SK-MEL-5 (cell line): ENCODE results near the gene AKAP8L. TPM values are rescaled to one million over a fixed set of nuclear protein-coding genes. Genes with fewer than 3 reads are reported as not detected.

Source experiments
- DNase-seq: peaks from one replicate; pipeline ENCODE4 v3.0.0-alpha.2; 2016; ENCODE audit warnings: low read depth, low spot score
- in situ Hi-C: cut with HindIII; loops from 2 replicates; pipeline ENCODE4 v1.10.0; 2016; ENCODE audit warnings: low sequenced_read_pairs, high pct_unique_total_duplicates, low pct_unique_long_range_greater_than_20kb
- polyA plus RNA-seq, 2 experiments: library from polyadenylated mRNA; depleted of rRNA; stranded (reverse); fragments of >200 nt; gene quantifications; 2 replicates each; pipeline ENCODE4 v1.2.3, GENCODE V29; 2015
- total RNA-seq: library from RNA; depleted of rRNA; stranded (reverse); fragments of >200 nt; shearing (Covaris generic); gene quantifications from 2 replicates; pipeline ENCODE4 v1.2.3, GENCODE V29; 2014; rRNA removed

Gene AKAP8L
- total RNA-seq: 41.1 and 41.9 TPM in 2 replicates
- 28.5 and 33.8 TPM in 2 replicates for polyA plus RNA-seq (2015; cell fraction: cytosol; rRNA removed)
- 295 and 414 TPM in 2 replicates for polyA plus RNA-seq (2015; cell fraction: nucleus; rRNA removed)

- in situ Hi-C loops: no loop called here
- DNase-seq: peak; percentile 99
Observed at GRCh38 chr19:15418579-15419412, at the start of gene AKAP8L. Gene AKAP8L, minus strand, starts transcription at chr19:15418988. Its CDS starts 65 bp downstream, at chr19:15418923.

DNA sequence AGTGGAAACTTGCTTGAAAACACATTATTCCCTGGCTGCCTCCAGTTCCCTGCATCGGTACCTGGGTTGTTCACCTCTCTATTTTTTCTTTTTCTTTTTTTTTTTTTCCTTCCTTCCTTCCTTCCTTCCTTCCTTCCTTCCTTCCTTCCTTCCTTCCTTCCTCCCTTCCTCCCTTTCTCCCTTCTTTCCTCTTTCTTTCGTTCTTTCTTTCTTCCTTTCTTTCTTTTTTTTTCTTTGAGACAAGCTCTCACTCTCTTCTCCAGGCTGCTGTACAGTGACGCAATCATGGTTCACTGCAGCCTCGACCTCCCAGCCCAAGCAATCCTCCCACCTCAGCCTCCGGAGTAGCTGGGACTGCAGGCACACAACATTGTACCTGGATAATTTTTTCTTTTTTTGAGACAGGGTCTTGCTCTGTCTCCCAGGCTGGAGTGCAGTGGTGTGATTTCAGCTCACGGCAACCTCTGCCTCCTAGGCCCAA, 49.0 kb upstream of the AKAP8L start:
- in situ Hi-C loops: no loop called here

DNA sequence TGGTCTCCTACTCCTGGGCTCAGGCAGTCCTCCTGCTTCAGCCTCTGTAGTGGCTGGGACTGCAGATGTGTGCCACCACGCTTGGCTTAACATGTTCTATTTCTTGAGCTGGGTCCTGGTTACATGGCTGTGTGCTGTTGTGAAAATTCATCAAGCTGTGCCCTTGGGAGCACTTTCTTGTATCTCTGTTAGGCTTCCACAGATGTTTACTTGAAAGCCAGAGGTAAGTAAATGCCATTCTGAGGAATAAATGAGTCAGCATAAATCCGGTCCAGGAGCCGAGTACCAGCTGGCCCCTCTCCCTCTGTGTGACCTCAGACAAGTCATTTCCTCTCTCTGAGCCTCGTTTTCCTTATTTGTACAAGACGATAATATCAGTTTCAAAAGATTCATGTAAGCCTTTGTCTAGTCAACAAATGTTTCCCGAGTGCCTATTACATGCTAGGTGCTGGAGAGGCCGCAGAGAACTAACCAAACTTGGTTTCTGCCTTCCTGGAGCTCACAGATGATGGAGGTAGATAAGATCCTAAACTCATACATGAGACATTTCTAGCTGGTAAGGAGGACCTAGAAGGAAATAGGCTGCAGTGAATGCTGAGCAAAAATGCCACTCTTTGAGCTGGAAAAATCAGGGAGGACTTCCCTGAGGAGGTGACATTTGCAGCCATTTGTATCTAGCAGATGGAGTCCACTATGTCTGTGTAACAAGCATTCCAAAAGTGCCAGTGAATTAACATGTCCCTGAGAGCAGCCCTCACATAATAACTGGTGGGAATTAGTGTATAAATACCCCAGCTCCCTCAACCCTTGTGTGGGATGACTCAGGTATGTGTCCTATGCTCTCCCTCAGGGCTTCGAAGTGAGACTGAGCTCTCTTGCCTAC, 48.3 kb upstream of the AKAP8L start:
- no peak for DNase-seq
- in situ Hi-C loops: no loop called here

More for the DNA sequence above, 49.0 kb upstream of the AKAP8L start:
- DNase-seq: no peak

- in situ Hi-C loops: no loop called here
- no peak for DNase-seq
Observed at GRCh38 chr19:15464394-15465385, 45.9 kb upstream of the AKAP8L start, which contains the start of gene RASAL3. Gene RASAL3, minus strand, starts transcription at chr19:15464544. Its CDS starts 186 bp downstream, at chr19:15464358.

DNA sequence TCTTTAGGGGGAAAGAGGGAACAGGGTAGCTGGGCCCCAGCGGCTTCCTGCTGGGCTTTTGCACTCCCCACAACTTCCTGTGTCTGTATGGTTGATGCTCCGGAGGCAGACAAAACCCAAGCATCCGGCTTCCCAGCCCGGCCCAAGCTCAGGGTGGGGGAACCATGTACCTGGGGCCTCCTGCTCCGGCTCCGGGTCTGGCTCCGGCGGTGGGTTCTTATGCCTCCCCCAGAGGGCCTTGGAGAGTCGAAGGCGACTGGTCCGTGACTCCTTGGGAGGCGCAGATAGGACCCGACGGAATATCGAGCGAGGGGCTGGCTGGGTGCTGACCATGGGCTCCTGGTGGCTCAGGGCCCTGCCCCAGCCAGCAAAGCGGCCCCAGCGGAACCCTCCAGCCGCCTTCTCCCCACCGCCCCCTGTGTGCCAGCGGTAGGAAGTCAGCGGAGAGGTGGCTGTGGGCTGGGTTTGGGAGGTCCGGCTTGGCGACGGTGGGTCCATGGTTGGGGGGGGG, 45.1 kb upstream of the AKAP8L start:
- in situ Hi-C loops: no loop called here

GRCh38 chr19:15461694-15462093, 42.9 kb upstream of the AKAP8L start:
- in situ Hi-C loops: no loop called here

More for the DNA sequence above, 45.1 kb upstream of the AKAP8L start:
- DNase-seq: no peak

DNA sequence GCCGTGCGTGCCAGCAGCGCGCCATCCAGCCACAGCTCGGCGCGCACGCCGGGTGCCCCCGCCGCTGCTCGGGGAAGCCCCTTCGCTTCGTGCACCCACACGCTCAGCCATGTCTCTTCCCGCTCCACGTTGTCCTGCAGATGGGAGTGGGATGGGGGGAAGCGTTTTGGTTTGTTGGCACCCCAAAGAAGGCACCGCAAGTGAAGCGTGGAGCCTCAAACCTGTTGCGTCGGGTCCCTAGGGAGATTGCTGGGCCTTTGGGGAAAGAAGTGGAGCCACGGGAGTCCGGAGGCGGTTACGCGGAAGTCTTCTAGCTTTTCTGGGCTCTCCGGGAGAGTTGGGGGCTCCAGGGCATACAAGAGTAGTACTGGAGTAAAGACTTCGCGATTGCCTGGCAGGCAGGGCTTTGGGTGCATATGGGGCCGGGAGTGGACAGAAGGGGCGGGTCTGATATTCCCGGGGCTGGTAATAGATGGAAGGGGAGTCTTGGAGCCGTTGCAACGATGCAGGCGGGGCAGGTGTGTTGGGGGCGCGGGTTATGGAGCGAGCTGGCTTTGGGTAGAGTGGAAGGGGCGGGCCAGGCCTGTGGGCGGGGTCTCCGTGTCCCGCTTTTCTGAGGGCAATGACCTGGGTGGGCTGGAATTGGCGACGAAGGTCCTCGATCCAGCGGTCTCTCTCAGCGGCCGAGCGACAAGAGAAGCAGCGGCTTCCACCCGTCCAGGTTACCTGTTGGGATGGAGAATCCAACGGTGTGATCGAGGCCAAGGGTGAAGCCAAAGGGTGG, 39.1 kb upstream of the AKAP8L start:
- in situ Hi-C loops: no loop called here
- no peak for DNase-seq

More at GRCh38 chr19:15461694-15462093, 42.9 kb upstream of the AKAP8L start:
- DNase-seq: no peak

GRCh38 chr19:15456871-15457700, 38.3 kb upstream of the AKAP8L start:
- no peak for DNase-seq
- in situ Hi-C loops: no loop called here

DNA sequence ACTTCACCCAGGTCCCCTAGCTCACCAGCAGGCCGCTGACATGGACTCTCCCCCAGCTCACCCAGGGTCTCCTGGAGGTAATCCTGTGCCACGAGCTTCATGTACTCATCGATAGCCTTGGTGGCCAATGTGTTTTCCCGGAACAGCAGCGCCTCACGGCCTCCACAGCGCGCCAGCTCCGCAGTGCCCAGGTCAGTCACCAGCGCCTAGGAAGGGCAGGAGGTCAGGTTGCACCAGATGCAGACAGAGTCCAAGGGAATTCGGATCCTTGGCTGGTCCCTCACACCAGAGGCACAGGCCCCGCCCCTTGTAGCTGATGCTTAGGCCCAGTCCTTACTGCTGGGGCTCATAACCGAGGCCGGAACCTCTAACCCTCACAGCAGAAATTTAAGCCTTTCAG, 37.7 kb upstream of the AKAP8L start:
- no peak for DNase-seq
- in situ Hi-C loops: no loop called here

DNA sequence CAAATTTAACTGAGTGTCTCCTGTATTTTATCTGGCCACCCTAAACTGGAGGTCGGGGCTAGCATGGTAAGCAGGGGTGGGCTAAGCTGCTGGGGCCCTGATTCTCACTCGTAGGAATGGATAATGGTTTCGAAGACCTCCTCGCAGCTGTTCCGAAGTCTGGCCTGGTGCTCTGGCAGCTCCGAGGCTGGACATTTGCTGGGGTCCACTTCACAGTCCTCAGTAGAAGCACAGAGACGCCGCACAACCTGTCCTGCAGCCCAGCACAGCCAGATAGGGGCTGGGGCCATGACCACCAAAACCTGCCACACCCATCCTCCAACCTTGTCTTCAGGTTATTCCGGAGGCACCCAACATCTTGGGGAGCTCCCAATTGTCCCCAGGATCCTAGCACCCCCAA, 37.2 kb upstream of the AKAP8L start:
- in situ Hi-C loops: no loop called here
- no peak for DNase-seq

DNA sequence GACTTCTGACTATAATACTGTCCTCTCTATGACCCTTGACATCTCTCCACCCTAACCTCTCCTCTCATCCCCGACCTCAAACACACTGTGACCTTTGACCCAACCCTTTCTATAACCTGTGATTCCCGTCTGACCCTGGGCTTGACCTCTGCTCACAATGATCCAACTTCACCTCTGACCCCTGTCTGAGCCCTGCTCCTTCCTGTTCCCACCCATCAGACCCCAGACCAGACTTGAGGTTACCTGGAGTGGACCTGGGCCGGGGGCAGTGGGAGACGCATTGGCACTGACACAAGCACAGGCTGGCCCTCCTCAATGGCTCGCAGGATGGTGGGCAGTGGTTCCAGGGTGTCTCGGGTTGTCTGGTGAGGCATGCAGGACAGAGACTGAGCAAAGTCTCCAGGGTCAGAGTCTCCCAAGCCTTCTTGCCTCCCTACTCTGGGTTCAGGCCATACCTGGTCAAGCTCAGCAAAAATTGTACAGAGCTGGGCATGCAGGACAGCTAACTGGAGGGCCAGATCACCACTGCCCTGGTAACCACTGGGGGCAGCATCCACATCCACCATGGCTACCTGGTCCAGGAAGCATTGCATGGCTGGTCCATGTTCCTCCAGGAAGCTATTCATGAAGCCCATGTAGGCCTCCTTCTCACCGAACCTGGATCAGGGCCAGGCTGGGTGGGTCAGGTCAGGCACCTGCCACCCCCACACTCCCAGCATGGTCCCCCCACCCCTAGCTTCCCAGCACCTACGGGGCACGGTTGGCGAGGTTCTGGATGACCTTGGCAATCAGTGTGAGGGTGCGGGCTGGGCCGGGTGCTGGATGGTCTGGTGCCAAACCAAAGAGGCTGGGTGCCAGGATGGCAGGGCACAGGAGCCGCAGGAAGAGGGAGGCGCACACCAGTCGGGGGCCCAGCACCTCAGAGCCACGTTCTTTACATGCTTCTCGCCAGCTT, 35.4 kb upstream of the AKAP8L start:
- no peak for DNase-seq
- in situ Hi-C loops: no loop called here

- in situ Hi-C loops: no loop called here
- no peak for DNase-seq
Observed at GRCh38 chr19:15453091-15453578, 34.3 kb upstream of the AKAP8L start.

DNA sequence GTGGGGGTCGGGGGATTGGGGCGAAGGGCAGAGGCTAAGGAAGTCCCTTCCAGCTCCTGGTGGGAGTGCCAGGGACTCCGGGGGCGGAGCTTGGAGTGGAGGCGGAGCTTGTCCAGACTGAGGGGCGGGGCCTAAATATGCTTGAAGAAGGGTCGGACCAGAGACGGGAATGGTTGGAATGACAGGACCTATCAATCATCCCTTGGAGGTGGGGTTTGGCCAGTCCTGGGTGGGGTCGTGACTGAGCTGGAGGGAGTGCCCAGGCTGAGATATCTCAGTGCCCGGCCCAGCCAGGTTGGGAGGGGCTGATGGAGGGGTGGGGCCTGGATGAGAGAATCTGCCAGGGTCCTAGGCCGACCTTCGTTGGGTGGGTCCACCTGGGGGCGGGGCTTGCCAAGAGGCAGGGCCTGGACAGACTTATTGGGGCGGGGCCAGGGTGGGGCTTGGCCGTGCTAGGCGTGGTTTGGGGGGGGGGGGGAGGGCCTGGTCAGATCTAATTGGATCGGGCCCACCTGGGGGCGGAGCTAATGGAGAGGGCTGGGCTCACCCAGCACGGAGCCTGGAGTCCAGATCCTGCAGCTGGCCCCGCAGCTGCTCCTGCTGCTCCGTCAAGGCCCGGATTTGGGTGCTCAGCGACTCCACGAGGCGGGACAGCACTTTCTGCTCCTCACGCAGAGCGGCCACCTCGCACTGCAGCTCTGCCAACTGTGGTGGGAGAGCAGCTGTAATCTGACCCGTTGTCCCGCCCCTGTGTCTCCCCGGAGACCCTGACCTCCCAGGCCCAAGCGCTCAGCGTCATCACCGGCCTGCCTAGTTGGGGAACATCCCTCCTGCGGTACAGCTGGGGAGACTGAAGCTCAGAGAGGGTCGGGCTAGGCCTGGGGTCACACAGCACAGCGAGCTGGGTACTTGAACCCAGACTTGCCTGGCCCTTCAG, 33.6 kb upstream of the AKAP8L start:
- in situ Hi-C loops: no loop called here
- DNase-seq: peak; percentile 74
